Measurements from ENCODE around the gene ZNF138.

The ZNF138 gene

DNA sequence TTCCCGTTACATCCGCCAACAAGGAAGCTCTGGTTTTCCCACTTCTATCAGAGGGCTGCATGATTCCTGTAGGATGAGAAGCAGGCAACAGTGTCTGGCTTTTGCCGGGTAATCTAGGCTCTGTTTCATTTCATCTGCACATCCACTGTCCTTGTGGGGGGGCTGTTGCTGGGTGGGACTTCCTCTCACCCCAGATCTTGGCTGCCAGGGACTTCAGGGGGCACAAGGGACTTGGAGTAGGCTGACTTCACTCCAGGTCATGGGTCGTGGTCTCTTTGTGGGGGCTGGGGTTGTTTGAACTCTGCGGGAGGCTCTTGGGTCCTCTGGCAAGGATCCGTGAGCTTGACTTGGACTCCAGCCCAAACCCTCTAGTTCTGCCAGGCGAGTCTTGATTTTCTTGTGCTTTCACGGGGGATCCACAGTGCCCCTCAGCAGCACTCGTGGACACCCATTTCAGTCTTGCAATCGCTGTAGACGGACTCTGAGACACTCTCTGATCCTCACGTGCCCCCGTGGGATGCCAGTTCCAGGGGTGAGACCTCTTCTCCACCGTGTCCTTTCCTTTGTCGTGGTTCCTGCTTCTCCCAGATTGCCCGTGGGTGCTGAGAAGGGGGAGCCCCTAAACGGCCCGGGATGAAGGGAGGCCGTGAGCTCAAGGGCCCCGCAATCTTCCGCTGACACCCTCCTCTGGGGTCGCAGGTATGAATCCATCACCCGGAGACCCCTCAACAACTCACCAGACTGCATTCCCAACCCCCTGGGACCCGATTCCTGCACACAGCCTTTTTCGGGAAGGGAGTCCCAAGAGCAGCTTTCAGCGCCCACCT is 87.4 kb downstream of the ZNF138 start:
- no peak for DNase-seq (ENCODE audit: low spot score)
- ChIA-PET CTCF (no interaction called here), POLR2A (ENCODE audit: low non-redundant PET) (no interaction called here)
- TF ChIP-seq, protein P1, sequence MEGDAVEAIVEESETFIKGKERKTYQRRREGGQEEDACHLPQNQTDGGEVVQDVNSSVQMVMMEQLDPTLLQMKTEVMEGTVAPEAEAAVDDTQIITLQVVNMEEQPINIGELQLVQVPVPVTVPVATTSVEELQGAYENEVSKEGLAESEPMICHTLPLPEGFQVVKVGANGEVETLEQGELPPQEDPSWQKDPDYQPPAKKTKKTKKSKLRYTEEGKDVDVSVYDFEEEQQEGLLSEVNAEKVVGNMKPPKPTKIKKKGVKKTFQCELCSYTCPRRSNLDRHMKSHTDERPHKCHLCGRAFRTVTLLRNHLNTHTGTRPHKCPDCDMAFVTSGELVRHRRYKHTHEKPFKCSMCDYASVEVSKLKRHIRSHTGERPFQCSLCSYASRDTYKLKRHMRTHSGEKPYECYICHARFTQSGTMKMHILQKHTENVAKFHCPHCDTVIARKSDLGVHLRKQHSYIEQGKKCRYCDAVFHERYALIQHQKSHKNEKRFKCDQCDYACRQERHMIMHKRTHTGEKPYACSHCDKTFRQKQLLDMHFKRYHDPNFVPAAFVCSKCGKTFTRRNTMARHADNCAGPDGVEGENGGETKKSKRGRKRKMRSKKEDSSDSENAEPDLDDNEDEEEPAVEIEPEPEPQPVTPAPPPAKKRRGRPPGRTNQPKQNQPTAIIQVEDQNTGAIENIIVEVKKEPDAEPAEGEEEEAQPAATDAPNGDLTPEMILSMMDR (conservative IDR thresholded peaks at IDR 0.05; ENCODE audit: low read depth) = no peak
- H3K27ac ChIP-seq = peak overlapping the region; percentile 41

GRCh38 chr7:64882341-64883112 is 88.3 kb downstream of the ZNF138 start:
- TF ChIP-seq, protein P1 (conservative IDR thresholded peaks at IDR 0.05; ENCODE audit: low read depth) = no peak
- peak overlapping the region; percentile 41 for H3K27ac ChIP-seq
- ChIA-PET POLR2A (ENCODE audit: low non-redundant PET) (no interaction called here), CTCF (no interaction called here)
- DNase-seq (ENCODE audit: low spot score) = peak; percentile 62
